22Rv1 (cell line): Measurements from ENCODE around the gene ANO3.

Experiments used
- CTCF ChIP-seq: fragments of 450-650 bp; IDR thresholded peaks from 2 replicates; pipeline ENCODE4 v1.5.1; 2017; ENCODE audit warnings: mild to moderate bottlenecking
- ZFX ChIP-seq: fragments of 450-650 bp; IDR thresholded peaks from 2 replicates; pipeline ENCODE4 v1.6.1; 2017; ENCODE audit warnings: antibody characterized with exemption, borderline replicate concordance

- TF ChIP-seq CTCF (no peak), ZFX (no peak)
Observed at GRCh38 chr11:26365284-26365683, 33.4 kb downstream of the ANO3 start.
